ENCODE data around the gene NDUFAF5. TPM values are rescaled to one million over a fixed set of nuclear protein-coding genes. Genes with fewer than 3 reads are reported as not detected.
A peak's percentile ranks its signal among the peaks of the same experiment; 100 is the strongest.

NDUFAF5 gene
- total RNA-seq, 1 experiment from 2014 or later, result 40.2 TPM

GRCh38 chr20:13799040-13799439 lies 14.2 kb downstream of the NDUFAF5 start:
- H3K36me3 Mint-ChIP-seq (ENCODE audit: insufficient read depth in 1 of 3, low read depth in 3 of 3), result peaks cover 30 to 83% (median 73%) of the 10 kb centered on the region in 3 experiments; a peak in 6 of 7 replicates
- no CpG with 5 or more reads among the region's 5 CpGs for WGBS (ENCODE audit: extremely low coverage, insufficient read length, low lambda C conversion rate)

More at GRCh38 chr20:13799040-13799439, 14.2 kb downstream of the NDUFAF5 start:
- Histone ChIP-seq H2BK5ac (ENCODE audit: insufficient read length, low read length) (no peak overlapping the region), H3K79me2 (ENCODE audit: insufficient read depth, low read length) (no peaks in the 10 kb centered on the region), H2AFZ (ENCODE audit: low read length) (no peak overlapping the region), H3K23me2 (ENCODE audit: insufficient read length, low read depth, low read length, poor library complexity, severe bottlenecking) (no peaks in the 10 kb centered on the region), H2BK12ac (ENCODE audit: insufficient read length, low read depth, low read length) (no peak overlapping the region), H2BK20ac (ENCODE audit: low read depth, low read length, poor library complexity, severe bottlenecking) (no peak overlapping the region), H3K4me2 (ENCODE audit: insufficient read depth, insufficient read length, low read length) (no peak overlapping the region), H3K14ac (ENCODE audit: insufficient read depth, low read length) (no peak overlapping the region), H2BK120ac (ENCODE audit: low read depth, low read length, poor library complexity, severe bottlenecking) (no peak overlapping the region), H3K4me1 (ENCODE audit: insufficient read depth, low read length) (no peaks in the 10 kb centered on the region), H3K56ac (ENCODE audit: insufficient read length, low read depth, low read length) (no peak overlapping the region), H2BK15ac (ENCODE audit: low read depth, low read length) (no peak overlapping the region), H4K5ac (ENCODE audit: insufficient read length, low read depth, low read length) (no peak overlapping the region), H3K27ac (ENCODE audit: insufficient read length, low read depth, low read length) (no peak overlapping the region), H3K9me3 (ENCODE audit: control insufficient read depth, low read depth, low read length) (no peaks in the 10 kb centered on the region), H3K18ac (ENCODE audit: insufficient read length, low read depth, low read length) (no peak overlapping the region), H4K20me1 (ENCODE audit: control insufficient read depth, insufficient read depth, insufficient read length) (no peaks in the 10 kb centered on the region), H4K91ac (ENCODE audit: insufficient read length, low read depth, low read length) (no peak overlapping the region), H4K8ac (replicated peaks; ENCODE audit: insufficient read length, low read depth, low read length) (no peak overlapping the region), H3K27me3 (ENCODE audit: insufficient read depth, low read length) (no peaks in the 10 kb centered on the region), H3K23ac (ENCODE audit: insufficient read length, low read depth, low read length) (no peak overlapping the region), H3K79me1 (ENCODE audit: insufficient read depth, low read depth, low read length, poor library complexity, severe bottlenecking) (peaks cover 4% of the 10 kb centered on the region), H3T11ph (ENCODE audit: low read length) (no peak overlapping the region), H3K4ac (ENCODE audit: low read depth, low read length) (no peak overlapping the region), H2AK5ac (ENCODE audit: insufficient read length, low read length) (no peak overlapping the region), H3K9ac (ENCODE audit: extremely low read depth, insufficient read length, low read length) (no peak overlapping the region)
- no peaks in the 10 kb centered on the region for H3K4me1 Mint-ChIP-seq
- TF ChIP-seq CTCF (conservative IDR thresholded peaks at IDR 0.05), result no peak
- H3K27me3 Mint-ChIP-seq (ENCODE audit: low read depth), result no peaks in the 10 kb centered on the region
- H3K9me3 Mint-ChIP-seq, result no peaks in the 10 kb centered on the region
- DNase-seq, result no peak
- 0 out of 7 replicates have a peak overlapping the region, but pooled peaks of 1 of the 3 experiments have one; percentile 16 for H3K27ac Mint-ChIP-seq
- H3K4me3 Mint-ChIP-seq, result no peak overlapping the region

Data from H9 (cell line).